Measurements from ENCODE around the gene EIF3A. TPM values are rescaled to one million over a fixed set of nuclear protein-coding genes. Genes with fewer than 3 reads are reported as not detected.

EIF3A gene
- 100 to 1,000 TPM; 118 to 147 (median 128) TPM for total RNA-seq

GRCh38 chr10:119080521-119081259, at the start of gene EIF3A:
Gene EIF3A, minus strand, starts transcription at chr10:119080817. Its CDS starts 141 bp downstream, at chr10:119080676.
- Histone ChIP-seq H3K27me3 (no peaks in the 10 kb centered on the region), H3K9me3 (no peaks in the 10 kb centered on the region), H3K36me3 (no peaks in the 10 kb centered on the region), H3K4me1 (peaks cover 22 to 49% (median 46%) of the 10 kb centered on the region in 4 donors), H3K27ac (replicated peaks in 1 of 4) (peak within 1 kb of the TSS; percentile 98 to 99 (median 98)), H3K4me3 (peak within 1 kb of the TSS; percentile 81 to 99 (median 93))
- whole genome bisulfite sequencing, result 0% methylated on average over 30 of the region's 74 CpGs
- intact Hi-C loops (cut with DNase I), result no loop called here
- DNase-seq (ENCODE audit: extremely low spot score), result peak; percentile 95
- TF ChIP-seq POLR2AphosphoS5 (IDR thresholded peaks at IDR 0.05) (peak; percentile 96 to 97), EP300 (IDR thresholded peaks at IDR 0.05) (peak; percentile 21), POLR2A (IDR thresholded peaks at IDR 0.05; ENCODE audit: low read depth) (peak; percentile 91), CTCF (IDR thresholded peaks at IDR 0.05) (no peak)

GRCh38 chr10:119129721-119130120, 49.1 kb upstream of the EIF3A start:
- Histone ChIP-seq H3K27me3 (no peaks in the 10 kb centered on the region), H3K27ac (replicated peaks in 1 of 4) (no peak overlapping the region), H3K4me3 (no peak overlapping the region), H3K9me3 (no peaks in the 10 kb centered on the region), H3K4me1 (peaks cover 3 to 15% (median 8%) of the 10 kb centered on the region in 4 donors), H3K36me3 (peaks cover 14 to 88% (median 64%) of the 10 kb centered on the region in 4 donors)
- DNase-seq (ENCODE audit: extremely low spot score), result no peak
- TF ChIP-seq POLR2A (IDR thresholded peaks at IDR 0.05; ENCODE audit: low read depth), result no peak
- TF ChIP-seq POLR2AphosphoS5 (IDR thresholded peaks at IDR 0.05), result no peak
- no peak for TF ChIP-seq CTCF (IDR thresholded peaks at IDR 0.05)
- no peak for TF ChIP-seq EP300 (IDR thresholded peaks at IDR 0.05)
- 90% methylated on average over 4 of the region's 4 CpGs for WGBS
- intact Hi-C loops (cut with DNase I), result no loop called here

GRCh38 chr10:119125942-119126341, 45.3 kb upstream of the EIF3A start:
- no peak overlapping the region for H3K4me3 ChIP-seq
- no peaks in the 10 kb centered on the region for H3K9me3 ChIP-seq
- peaks cover 19 to 96% (median 77%) of the 10 kb centered on the region in 4 donors for H3K36me3 ChIP-seq
- H3K27ac ChIP-seq (replicated peaks in 1 of 4), result no peak overlapping the region
- H3K4me1 ChIP-seq, result peaks cover 0 to 3% (median 2%) of the 10 kb centered on the region in 4 donors
- no peak for TF ChIP-seq EP300 (IDR thresholded peaks at IDR 0.05)
- TF ChIP-seq POLR2AphosphoS5 (IDR thresholded peaks at IDR 0.05), result no peak
- no peak for TF ChIP-seq POLR2A (IDR thresholded peaks at IDR 0.05; ENCODE audit: low read depth)
- TF ChIP-seq CTCF (IDR thresholded peaks at IDR 0.05), result no peak
- no peaks in the 10 kb centered on the region for H3K27me3 ChIP-seq
- intact Hi-C loops (cut with DNase I), result no loop called here
- WGBS, result 93% methylated on average over 2 of the region's 2 CpGs
- no peak for DNase-seq (ENCODE audit: extremely low spot score)

GRCh38 chr10:119120875-119121274, 40.3 kb upstream of the EIF3A start:
- Histone ChIP-seq H3K9me3 (no peaks in the 10 kb centered on the region), H3K27me3 (no peaks in the 10 kb centered on the region), H3K36me3 (peaks cover 16 to 100% (median 80%) of the 10 kb centered on the region in 4 donors), H3K4me1 (peaks cover 0 to 13% (median 8%) of the 10 kb centered on the region in 4 donors), H3K4me3 (no peak overlapping the region), H3K27ac (replicated peaks in 1 of 4) (peak overlapping the region; percentile 23 to 70 (median 60))
- 90% methylated on average over 2 of the region's 2 CpGs for WGBS
- no peak for DNase-seq (ENCODE audit: extremely low spot score)
- TF ChIP-seq POLR2A (IDR thresholded peaks at IDR 0.05; ENCODE audit: low read depth) (no peak), CTCF (IDR thresholded peaks at IDR 0.05) (no peak), POLR2AphosphoS5 (IDR thresholded peaks at IDR 0.05) (no peak), EP300 (IDR thresholded peaks at IDR 0.05) (no peak)
- intact Hi-C loops (cut with DNase I), result no loop called here

All from esophagus muscularis mucosa (tissue), 4 donors.